ENCODE measurements around the gene GRK6. TPM values are rescaled to one million over a fixed set of nuclear protein-coding genes. Genes with fewer than 3 reads are reported as not detected.

The GRK6 gene
- total RNA-seq, 1 experiment from 2014 or later: 75.2 TPM

DNA sequence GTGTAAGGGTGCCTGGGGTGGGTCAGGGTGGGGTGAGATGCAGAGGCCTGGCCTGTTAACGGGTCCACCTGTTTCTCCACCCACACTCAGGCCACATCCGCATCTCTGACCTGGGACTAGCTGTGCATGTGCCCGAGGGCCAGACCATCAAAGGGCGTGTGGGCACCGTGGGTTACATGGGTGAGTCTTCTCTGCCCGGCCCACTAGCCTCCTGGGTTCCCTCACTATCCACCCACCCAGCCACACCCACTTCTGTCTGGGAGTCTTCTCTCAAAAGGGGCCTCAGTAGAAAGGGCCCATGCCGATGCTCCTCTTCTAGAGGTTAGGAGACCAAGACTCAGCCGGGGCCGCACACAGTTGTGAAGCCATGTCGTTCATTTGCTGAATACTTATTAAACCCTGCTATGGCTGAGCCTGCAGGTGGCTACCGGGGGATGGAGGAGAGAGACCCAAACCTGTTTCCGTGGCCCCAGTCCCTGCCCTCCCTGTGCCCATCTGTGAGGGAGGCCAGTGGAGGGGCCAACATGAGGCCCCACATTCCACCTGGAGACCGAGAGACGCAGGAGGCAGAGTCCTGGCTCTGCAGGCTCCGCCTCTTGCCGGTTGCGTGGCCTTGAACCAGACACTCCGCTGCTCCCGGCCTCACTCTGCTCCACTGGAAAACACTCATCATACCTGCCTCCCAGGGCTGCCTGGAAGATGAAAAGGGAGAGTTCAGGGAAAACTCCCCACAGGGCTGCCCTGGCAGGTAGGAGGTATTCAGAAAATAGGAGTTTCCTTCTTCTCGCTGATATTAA, 8.7 kb downstream of the GRK6 start:
- Histone ChIP-seq H2BK5ac (ENCODE audit: insufficient read length, low read length) (no peak overlapping the region), H3K9me3 (ENCODE audit: control insufficient read depth, low read depth, low read length) (no peaks in the 10 kb centered on the region), H4K91ac (ENCODE audit: insufficient read length, low read depth, low read length) (no peak overlapping the region), H3K79me2 (ENCODE audit: insufficient read depth, low read length) (no peaks in the 10 kb centered on the region), H3K27ac (ENCODE audit: insufficient read length, low read depth, low read length) (no peak overlapping the region), H2BK120ac (ENCODE audit: low read depth, low read length, poor library complexity, severe bottlenecking) (no peak overlapping the region), H3T11ph (ENCODE audit: low read length) (no peak overlapping the region), H3K4me2 (ENCODE audit: insufficient read depth, insufficient read length, low read length) (no peak overlapping the region), H3K56ac (ENCODE audit: insufficient read length, low read depth, low read length) (no peak overlapping the region), H3K23ac (ENCODE audit: insufficient read length, low read depth, low read length) (no peak overlapping the region), H4K8ac (replicated peaks; ENCODE audit: insufficient read length, low read depth, low read length) (no peak overlapping the region), H3K4me1 (ENCODE audit: insufficient read depth, low read length) (no peaks in the 10 kb centered on the region), H2AFZ (ENCODE audit: low read length) (no peak overlapping the region), H3K4ac (ENCODE audit: low read depth, low read length) (no peak overlapping the region), H4K5ac (ENCODE audit: insufficient read length, low read depth, low read length) (no peak overlapping the region), H2BK12ac (ENCODE audit: insufficient read length, low read depth, low read length) (no peak overlapping the region), H3K9ac (ENCODE audit: extremely low read depth, insufficient read length, low read length) (no peak overlapping the region), H2BK15ac (ENCODE audit: low read depth, low read length) (no peak overlapping the region), H3K79me1 (ENCODE audit: insufficient read depth, low read depth, low read length, poor library complexity, severe bottlenecking) (no peaks in the 10 kb centered on the region), H3K27me3 (ENCODE audit: insufficient read depth, low read length) (no peaks in the 10 kb centered on the region), H3K23me2 (ENCODE audit: insufficient read length, low read depth, low read length, poor library complexity, severe bottlenecking) (no peaks in the 10 kb centered on the region), H2AK5ac (ENCODE audit: insufficient read length, low read length) (no peak overlapping the region), H3K18ac (ENCODE audit: insufficient read length, low read depth, low read length) (no peak overlapping the region), H3K14ac (ENCODE audit: insufficient read depth, low read length) (no peak overlapping the region), H2BK20ac (ENCODE audit: low read depth, low read length, poor library complexity, severe bottlenecking) (no peak overlapping the region), H4K20me1 (ENCODE audit: control insufficient read depth, insufficient read depth, insufficient read length) (peaks cover 2% of the 10 kb centered on the region)
- peaks cover 24 to 78% (median 71%) of the 10 kb centered on the region in 3 experiments for H3K36me3 Mint-ChIP-seq (ENCODE audit: insufficient read depth in 1 of 3, low read depth in 3 of 3)
- peaks cover 1% of the 10 kb centered on the region; the same call in 1 of the 2 replicates for H3K27me3 Mint-ChIP-seq (ENCODE audit: low read depth)
- peaks cover 0 to 3% of the 10 kb centered on the region in 2 experiments; a peak in 1 of 5 replicates for H3K9me3 Mint-ChIP-seq
- no peak overlapping the region for H3K4me3 Mint-ChIP-seq
- no CpG with 5 or more reads among the region's 20 CpGs for WGBS (ENCODE audit: extremely low coverage, insufficient read length, low lambda C conversion rate)
- no peak overlapping the region for H3K27ac Mint-ChIP-seq
- TF ChIP-seq, protein P1, sequence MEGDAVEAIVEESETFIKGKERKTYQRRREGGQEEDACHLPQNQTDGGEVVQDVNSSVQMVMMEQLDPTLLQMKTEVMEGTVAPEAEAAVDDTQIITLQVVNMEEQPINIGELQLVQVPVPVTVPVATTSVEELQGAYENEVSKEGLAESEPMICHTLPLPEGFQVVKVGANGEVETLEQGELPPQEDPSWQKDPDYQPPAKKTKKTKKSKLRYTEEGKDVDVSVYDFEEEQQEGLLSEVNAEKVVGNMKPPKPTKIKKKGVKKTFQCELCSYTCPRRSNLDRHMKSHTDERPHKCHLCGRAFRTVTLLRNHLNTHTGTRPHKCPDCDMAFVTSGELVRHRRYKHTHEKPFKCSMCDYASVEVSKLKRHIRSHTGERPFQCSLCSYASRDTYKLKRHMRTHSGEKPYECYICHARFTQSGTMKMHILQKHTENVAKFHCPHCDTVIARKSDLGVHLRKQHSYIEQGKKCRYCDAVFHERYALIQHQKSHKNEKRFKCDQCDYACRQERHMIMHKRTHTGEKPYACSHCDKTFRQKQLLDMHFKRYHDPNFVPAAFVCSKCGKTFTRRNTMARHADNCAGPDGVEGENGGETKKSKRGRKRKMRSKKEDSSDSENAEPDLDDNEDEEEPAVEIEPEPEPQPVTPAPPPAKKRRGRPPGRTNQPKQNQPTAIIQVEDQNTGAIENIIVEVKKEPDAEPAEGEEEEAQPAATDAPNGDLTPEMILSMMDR (conservative IDR thresholded peaks at IDR 0.05): no peak
- H3K4me1 Mint-ChIP-seq: peaks cover 7 to 17% of the 10 kb centered on the region in 2 experiments
- no peak for DNase-seq
